Measurements from ENCODE around the gene TSC2. TPM values are rescaled to one million over a fixed set of nuclear protein-coding genes. Genes with fewer than 3 reads are reported as not detected.
"Not testable (repeated sequence)": the region's sequence is repeated elsewhere in the genome, so short reads cannot be mapped to it uniquely, and the experiment has no call there.

The TSC2 gene
- total RNA-seq, 3 donors from 2014 or later (not counting 1 experiment from before 2014, with no cell fraction given), result 135 to 197 (median 161) TPM

- H3K4me1 Mint-ChIP-seq, result peaks cover 8 to 13% of the 10 kb centered on the region in 2 donors
- ATAC-seq; H3K36me3 ChIP-seq (ENCODE audit: control insufficient read depth, insufficient read depth, low read length); H3K27ac ChIP-seq (ENCODE audit: low read length); H3K9me3 Mint-ChIP-seq; H3K27me3 Mint-ChIP-seq (ENCODE audit: low read depth in 2 of 2); H3K27ac Mint-ChIP-seq; H3K36me3 Mint-ChIP-seq; intact Hi-C loops (cut with micrococcal nuclease); H3K27me3 ChIP-seq (ENCODE audit: control insufficient read depth, insufficient read depth, low read length); H3K9me3 ChIP-seq (ENCODE audit: control insufficient read depth, insufficient read depth, low read length): not testable (repeated sequence)
- DNase-seq, result peak in 1 of 2 donors; percentile 24
- peaks cover 13% of the 10 kb centered on the region for H3K4me1 ChIP-seq (ENCODE audit: control insufficient read depth, insufficient read depth, low read length)
- peak overlapping the region; percentile 74 for H3K4me3 Mint-ChIP-seq
- WGBS (ENCODE audit: insufficient coverage), result 0% methylated on average over 21 of the region's 42 CpGs
- peak overlapping the region; percentile 27 for H3K4me3 ChIP-seq (ENCODE audit: low read length)
Measured at GRCh38 chr16:2135071-2135470, 87.3 kb downstream of the TSC2 start.

- H3K4me3 Mint-ChIP-seq, result peak within 1 kb of the TSS; percentile 95
- under 1% methylated on average over 65 of the region's 81 CpGs for WGBS (ENCODE audit: insufficient coverage)
- peaks cover 20% of the 10 kb centered on the region for H3K4me1 ChIP-seq (ENCODE audit: control insufficient read depth, insufficient read depth, low read length)
- H3K9me3 Mint-ChIP-seq; H3K36me3 Mint-ChIP-seq; H3K9me3 ChIP-seq (ENCODE audit: control insufficient read depth, insufficient read depth, low read length); H3K27me3 Mint-ChIP-seq (ENCODE audit: low read depth in 2 of 2); intact Hi-C loops (cut with micrococcal nuclease); H3K27me3 ChIP-seq (ENCODE audit: control insufficient read depth, insufficient read depth, low read length); H3K36me3 ChIP-seq (ENCODE audit: control insufficient read depth, insufficient read depth, low read length): not testable (repeated sequence)
- peak within 1 kb of the TSS; percentile 41 for H3K4me3 ChIP-seq (ENCODE audit: low read length)
- H3K27ac Mint-ChIP-seq, result peak within 1 kb of the TSS; percentile 93 to 96
- H3K4me1 Mint-ChIP-seq, result peaks cover 14 to 21% of the 10 kb centered on the region in 2 donors
- peak; percentile 77 to 87 (median 85) for ATAC-seq
- DNase-seq, result peak; percentile 94 to 100
- H3K27ac ChIP-seq (ENCODE audit: low read length), result peak within 1 kb of the TSS; percentile 66
Measured at GRCh38 chr16:2135770-2136490, 88.1 kb downstream of the TSC2 start, which contains the start of gene PKD1. TSS of gene PKD1 (minus strand) at chr16:2135898. CDS start at chr16:2135689, 209 bp downstream.

Other genes starting within 250 kb of the TSC2 start
- gene HAGH, start 221.2 kb upstream of the TSC2 start, total RNA-seq, result 10 to 100 TPM; 27.8 to 38.4 (median 37.5) TPM
- 10 to 100 TPM in 1 of 3 donors, 1 to 10 TPM in 2; 5.3 to 10.6 (median 7.4) TPM for gene FAHD1, start 220.8 kb upstream of the TSC2 start, total RNA-seq
- gene MEIOB, start 175.8 kb upstream of the TSC2 start, total RNA-seq, result not detected
- gene HS3ST6, start 129.6 kb upstream of the TSC2 start, total RNA-seq, result not detected
- gene MSRB1, start 104.8 kb upstream of the TSC2 start, total RNA-seq, result 10 to 100 TPM; 10.8 to 19.9 (median 14.8) TPM
- gene RPL3L, start 93.3 kb upstream of the TSC2 start, total RNA-seq, result not detected
- 10 to 100 TPM; 54.5 to 61.1 (median 59.5) TPM for gene NDUFB10, start 88.4 kb upstream of the TSC2 start, total RNA-seq
- 1,000 to 10,000 TPM; 1,124 to 1,385 (median 1,274) TPM for gene RPS2, start 83.2 kb upstream of the TSC2 start, total RNA-seq
- not detected for gene RNF151, start 81.1 kb upstream of the TSC2 start, total RNA-seq
- 10 to 100 TPM; 25.1 to 28.9 (median 28.1) TPM for gene TBL3, start 75.9 kb upstream of the TSC2 start, total RNA-seq
- gene NOXO1, start 66.5 kb upstream of the TSC2 start, total RNA-seq, result not detected
- gene GFER, start 63.8 kb upstream of the TSC2 start, total RNA-seq, result 10 to 100 TPM; 23.8 to 29.5 (median 24.6) TPM
- gene SYNGR3, start 58.0 kb upstream of the TSC2 start, total RNA-seq, result 10 to 100 TPM; 10.3 to 19.3 (median 19.1) TPM
- gene ZNF598, start 38.2 kb upstream of the TSC2 start, total RNA-seq, result 10 to 100 TPM; 56.1 to 71.6 (median 58.2) TPM
- gene NPW, start 28.2 kb upstream of the TSC2 start, total RNA-seq, result under 1 TPM in 1 of 3 donors, not detected in 2; 0.80 TPM
- gene NHERF2, start 21.1 kb upstream of the TSC2 start, total RNA-seq, result 1 to 10 TPM; 4.3 to 7.1 (median 5.6) TPM
- 10 to 100 TPM in 1 of 3 donors, 1 to 10 TPM in 2; 8.7 to 12.9 (median 9.7) TPM for gene NTHL1, start 151 bp upstream of the TSC2 start, total RNA-seq
- gene PKD1, start 87.9 kb downstream of the TSC2 start, total RNA-seq, result 100 to 1,000 TPM in 1 of 3 donors, 10 to 100 TPM in 2; 87.0 to 105 (median 99.1) TPM
- gene RAB26, start 100.6 kb downstream of the TSC2 start, total RNA-seq, result under 1 TPM in 2 of 3 donors, not detected in 1; 0.27 to 0.28 TPM
- gene TRAF7, start 107.8 kb downstream of the TSC2 start, total RNA-seq, result 10 to 100 TPM; 29.3 to 39.1 (median 37.3) TPM
- not detected for gene CASKIN1, start 148.6 kb downstream of the TSC2 start, total RNA-seq
- 10 to 100 TPM; 19.7 to 30.2 (median 27.8) TPM for gene MLST8, start 157.5 kb downstream of the TSC2 start, total RNA-seq
- 1 to 10 TPM; 3.2 to 5.2 (median 3.6) TPM for gene BRICD5, start 162.9 kb downstream of the TSC2 start, total RNA-seq
- gene PGP, start 166.9 kb downstream of the TSC2 start, total RNA-seq, result 10 to 100 TPM in 2 of 3 donors, 1 to 10 TPM in 1; 9.7 to 12.8 (median 12.4) TPM
- 10 to 100 TPM; 43.6 to 45.7 (median 45.7) TPM for gene E4F1, start 175.6 kb downstream of the TSC2 start, total RNA-seq
- 1 to 10 TPM in 1 of 3 donors, under 1 TPM in 2; 0.19 to 1.4 (median 0.77) TPM for gene DNASE1L2, start 188.5 kb downstream of the TSC2 start, total RNA-seq
- gene ECI1, start 203.6 kb downstream of the TSC2 start, total RNA-seq, result 10 to 100 TPM; 14.6 to 19.2 (median 19.0) TPM
- 100 to 1,000 TPM; 269 to 284 (median 273) TPM for gene RNPS1, start 220.1 kb downstream of the TSC2 start, total RNA-seq